ENCODE measurements around the gene SMCP.

The SMCP gene

GRCh38 chr1:152861374-152861773 lies 16.7 kb upstream of the SMCP start:
- H3K27ac ChIP-seq (ENCODE audit: insufficient read depth in 1 of 2, low read depth in 1 of 2, low read length in 2 of 2, poor library complexity in 1 of 2, severe bottlenecking in 2 of 2): no peak overlapping the region
- WGBS (ENCODE audit: insufficient coverage): 97% methylated on average over 4 of the region's 4 CpGs
- no peaks in the 10 kb centered on the region for H3K36me3 ChIP-seq (ENCODE audit: control insufficient read depth in 4 of 4, insufficient read depth in 4 of 4, low read length in 3 of 4)
- DNase-seq: no peak
- no peaks in the 10 kb centered on the region for H3K4me1 ChIP-seq (ENCODE audit: control extremely low read depth in 1 of 4, control insufficient read depth in 4 of 4, insufficient read depth in 4 of 4, low read length in 3 of 4)
- peaks cover 0 to 12% (median 4%) of the 10 kb centered on the region in 5 experiments for H3K27me3 ChIP-seq (replicated peaks in 2 of 5; ENCODE audit: control insufficient read depth in 4 of 5, insufficient read depth in 5 of 5, low read length in 4 of 5)
- no peaks in the 10 kb centered on the region for H3K9me3 ChIP-seq (ENCODE audit: control extremely low read depth in 1 of 5, control insufficient read depth in 4 of 5, insufficient read depth in 2 of 5, low read depth in 1 of 5, low read length in 4 of 5)
- ChIA-PET POLR2A (no interaction called here), CTCF (no interaction called here)
- no peak overlapping the region for H3K4me3 ChIP-seq (ENCODE audit: control insufficient read depth in 1 of 7, extremely low read depth in 1 of 7, insufficient read depth in 4 of 7, low read depth in 2 of 7, low read length in 6 of 7)

- CTCF ChIA-PET: no interaction called here
- no peak overlapping the region for H3K4me3 ChIP-seq (ENCODE audit: control insufficient read depth in 1 of 7, extremely low read depth in 1 of 7, insufficient read depth in 4 of 7, low read depth in 2 of 7, low read length in 6 of 7)
Measured at GRCh38 chr1:152864443-152864842, 13.7 kb upstream of the SMCP start.

GRCh38 chr1:152866321-152866720 lies 11.8 kb upstream of the SMCP start:
- H3K9me3 ChIP-seq (ENCODE audit: control extremely low read depth in 1 of 5, control insufficient read depth in 4 of 5, insufficient read depth in 2 of 5, low read depth in 1 of 5, low read length in 4 of 5): no peaks in the 10 kb centered on the region
- 100% methylated on average over 2 of the region's 2 CpGs for WGBS (ENCODE audit: insufficient coverage)
- ChIA-PET CTCF (no interaction called here), POLR2A (no interaction called here)
- DNase-seq: no peak
- H3K4me1 ChIP-seq (ENCODE audit: control extremely low read depth in 1 of 4, control insufficient read depth in 4 of 4, insufficient read depth in 4 of 4, low read length in 3 of 4): no peaks in the 10 kb centered on the region
- no peaks in the 10 kb centered on the region for H3K36me3 ChIP-seq (ENCODE audit: control insufficient read depth in 4 of 4, insufficient read depth in 4 of 4, low read length in 3 of 4)
- H3K4me3 ChIP-seq (ENCODE audit: control insufficient read depth in 1 of 7, extremely low read depth in 1 of 7, insufficient read depth in 4 of 7, low read depth in 2 of 7, low read length in 6 of 7): no peak overlapping the region
- H3K27me3 ChIP-seq (replicated peaks in 2 of 5; ENCODE audit: control insufficient read depth in 4 of 5, insufficient read depth in 5 of 5, low read length in 4 of 5): peaks cover 0 to 12% (median 3%) of the 10 kb centered on the region in 5 experiments
- no peak overlapping the region for H3K27ac ChIP-seq (ENCODE audit: insufficient read depth in 1 of 2, low read depth in 1 of 2, low read length in 2 of 2, poor library complexity in 1 of 2, severe bottlenecking in 2 of 2)

More at GRCh38 chr1:152864443-152864842, 13.7 kb upstream of the SMCP start:
- no peak for DNase-seq
- Histone ChIP-seq H3K9me3 (ENCODE audit: control extremely low read depth in 1 of 5, control insufficient read depth in 4 of 5, insufficient read depth in 2 of 5, low read depth in 1 of 5, low read length in 4 of 5) (no peaks in the 10 kb centered on the region), H3K27ac (ENCODE audit: insufficient read depth in 1 of 2, low read depth in 1 of 2, low read length in 2 of 2, poor library complexity in 1 of 2, severe bottlenecking in 2 of 2) (no peak overlapping the region), H3K4me1 (ENCODE audit: control extremely low read depth in 1 of 4, control insufficient read depth in 4 of 4, insufficient read depth in 4 of 4, low read length in 3 of 4) (no peaks in the 10 kb centered on the region), H3K36me3 (ENCODE audit: control insufficient read depth in 4 of 4, insufficient read depth in 4 of 4, low read length in 3 of 4) (no peaks in the 10 kb centered on the region), H3K27me3 (replicated peaks in 2 of 5; ENCODE audit: control insufficient read depth in 4 of 5, insufficient read depth in 5 of 5, low read length in 4 of 5) (peaks cover 0 to 12% (median 4%) of the 10 kb centered on the region in 5 experiments)
- POLR2A ChIA-PET: no interaction called here

- ChIA-PET POLR2A (no interaction called here), CTCF (interaction anchor here (0.9 to 5.4 kb wide), 11 partner anchors 12 to 359 kb away, joined by 3 to 21 read pairs (median 4); no protein-coding TSS in a partner anchor)
- no peaks in the 10 kb centered on the region for H3K36me3 ChIP-seq (ENCODE audit: control insufficient read depth in 4 of 4, insufficient read depth in 4 of 4, low read length in 3 of 4)
- no peak overlapping the region for H3K4me3 ChIP-seq (ENCODE audit: control insufficient read depth in 1 of 7, extremely low read depth in 1 of 7, insufficient read depth in 4 of 7, low read depth in 2 of 7, low read length in 6 of 7)
- H3K9me3 ChIP-seq (ENCODE audit: control extremely low read depth in 1 of 5, control insufficient read depth in 4 of 5, insufficient read depth in 2 of 5, low read depth in 1 of 5, low read length in 4 of 5): no peaks in the 10 kb centered on the region
- H3K4me1 ChIP-seq (ENCODE audit: control extremely low read depth in 1 of 4, control insufficient read depth in 4 of 4, insufficient read depth in 4 of 4, low read length in 3 of 4): no peaks in the 10 kb centered on the region
- peaks cover 0 to 3% (median 0%) of the 10 kb centered on the region in 5 experiments for H3K27me3 ChIP-seq (replicated peaks in 2 of 5; ENCODE audit: control insufficient read depth in 4 of 5, insufficient read depth in 5 of 5, low read length in 4 of 5)
- 50% methylated on average over 2 of the region's 9 CpGs for WGBS (ENCODE audit: insufficient coverage)
- H3K27ac ChIP-seq (ENCODE audit: insufficient read depth in 1 of 2, low read depth in 1 of 2, low read length in 2 of 2, poor library complexity in 1 of 2, severe bottlenecking in 2 of 2): no peak overlapping the region
- peak; percentile 52 to 79 (median 69) for DNase-seq
Measured at GRCh38 chr1:152869808-152870419, 8.2 kb upstream of the SMCP start.

- H3K9me3 ChIP-seq (ENCODE audit: control extremely low read depth in 1 of 5, control insufficient read depth in 4 of 5, insufficient read depth in 2 of 5, low read depth in 1 of 5, low read length in 4 of 5): no peaks in the 10 kb centered on the region
- no peak overlapping the region for H3K4me3 ChIP-seq (ENCODE audit: control insufficient read depth in 1 of 7, extremely low read depth in 1 of 7, insufficient read depth in 4 of 7, low read depth in 2 of 7, low read length in 6 of 7)
- ChIA-PET POLR2A (no interaction called here), CTCF (interaction anchor here (0.9 to 5.4 kb wide), 9 partner anchors 18 to 358 kb away, joined by 3 to 21 read pairs (median 4); no protein-coding TSS in a partner anchor)
- no peak overlapping the region for H3K27ac ChIP-seq (ENCODE audit: insufficient read depth in 1 of 2, low read depth in 1 of 2, low read length in 2 of 2, poor library complexity in 1 of 2, severe bottlenecking in 2 of 2)
- peak; percentile 23 to 50 (median 44) for DNase-seq
- H3K4me1 ChIP-seq (ENCODE audit: control extremely low read depth in 1 of 4, control insufficient read depth in 4 of 4, insufficient read depth in 4 of 4, low read length in 3 of 4): no peaks in the 10 kb centered on the region
- H3K27me3 ChIP-seq (replicated peaks in 2 of 5; ENCODE audit: control insufficient read depth in 4 of 5, insufficient read depth in 5 of 5, low read length in 4 of 5): peaks cover 0 to 3% (median 0%) of the 10 kb centered on the region in 5 experiments
- WGBS (ENCODE audit: insufficient coverage): 72% methylated on average over 8 of the region's 17 CpGs
- no peaks in the 10 kb centered on the region for H3K36me3 ChIP-seq (ENCODE audit: control insufficient read depth in 4 of 4, insufficient read depth in 4 of 4, low read length in 3 of 4)
Measured at GRCh38 chr1:152870831-152871730, 7.0 kb upstream of the SMCP start.

GRCh38 chr1:152871731-152872126 lies 6.4 kb upstream of the SMCP start:
- ChIA-PET CTCF (interaction anchor here (1.7 to 5.4 kb wide), 3 partner anchors 54 to 349 kb away, joined by 5 to 21 read pairs (median 13); no protein-coding TSS in a partner anchor), POLR2A (no interaction called here)
- Histone ChIP-seq H3K27me3 (replicated peaks in 2 of 5; ENCODE audit: control insufficient read depth in 4 of 5, insufficient read depth in 5 of 5, low read length in 4 of 5) (peaks cover 0 to 3% (median 0%) of the 10 kb centered on the region in 5 experiments), H3K9me3 (ENCODE audit: control extremely low read depth in 1 of 5, control insufficient read depth in 4 of 5, insufficient read depth in 2 of 5, low read depth in 1 of 5, low read length in 4 of 5) (no peaks in the 10 kb centered on the region), H3K36me3 (ENCODE audit: control insufficient read depth in 4 of 4, insufficient read depth in 4 of 4, low read length in 3 of 4) (no peaks in the 10 kb centered on the region), H3K4me1 (ENCODE audit: control extremely low read depth in 1 of 4, control insufficient read depth in 4 of 4, insufficient read depth in 4 of 4, low read length in 3 of 4) (no peaks in the 10 kb centered on the region), H3K27ac (ENCODE audit: insufficient read depth in 1 of 2, low read depth in 1 of 2, low read length in 2 of 2, poor library complexity in 1 of 2, severe bottlenecking in 2 of 2) (no peak overlapping the region), H3K4me3 (ENCODE audit: control insufficient read depth in 1 of 7, extremely low read depth in 1 of 7, insufficient read depth in 4 of 7, low read depth in 2 of 7, low read length in 6 of 7) (no peak overlapping the region)
- WGBS (ENCODE audit: insufficient coverage): 97% methylated on average over 6 of the region's 6 CpGs
- DNase-seq: no peak

- DNase-seq: no peak
- H3K4me3 ChIP-seq (ENCODE audit: control insufficient read depth in 1 of 7, extremely low read depth in 1 of 7, insufficient read depth in 4 of 7, low read depth in 2 of 7, low read length in 6 of 7): no peak overlapping the region
- ChIA-PET CTCF (interaction anchor here (0.7 kb wide), 1 partner anchor 16 kb away, joined by 3 read pairs; no protein-coding TSS in a partner anchor), POLR2A (no interaction called here)
- peaks cover 0 to 3% (median 0%) of the 10 kb centered on the region in 5 experiments for H3K27me3 ChIP-seq (replicated peaks in 2 of 5; ENCODE audit: control insufficient read depth in 4 of 5, insufficient read depth in 5 of 5, low read length in 4 of 5)
- no peaks in the 10 kb centered on the region for H3K9me3 ChIP-seq (ENCODE audit: control extremely low read depth in 1 of 5, control insufficient read depth in 4 of 5, insufficient read depth in 2 of 5, low read depth in 1 of 5, low read length in 4 of 5)
- no peaks in the 10 kb centered on the region for H3K4me1 ChIP-seq (ENCODE audit: control extremely low read depth in 1 of 4, control insufficient read depth in 4 of 4, insufficient read depth in 4 of 4, low read length in 3 of 4)
- H3K27ac ChIP-seq (ENCODE audit: insufficient read depth in 1 of 2, low read depth in 1 of 2, low read length in 2 of 2, poor library complexity in 1 of 2, severe bottlenecking in 2 of 2): no peak overlapping the region
- no peaks in the 10 kb centered on the region for H3K36me3 ChIP-seq (ENCODE audit: control insufficient read depth in 4 of 4, insufficient read depth in 4 of 4, low read length in 3 of 4)
Measured at GRCh38 chr1:152873495-152873894, 4.6 kb upstream of the SMCP start.
